GM18502 (cell line): ENCODE data around the gene DIP2C.
"Not testable (repeated sequence)": the region's sequence is repeated elsewhere in the genome, so short reads cannot be mapped to it uniquely, and the experiment has no call there.

Experiments used
- ATAC-seq: cut with Tn5 transposase; IDR thresholded peaks from one replicate; pipeline ENCODE4 v1.9.1; 2021; ENCODE audit warnings: mild to moderate bottlenecking; ENCODE audit not compliant: unreplicated experiment, poor library complexity

The DIP2C gene

DNA sequence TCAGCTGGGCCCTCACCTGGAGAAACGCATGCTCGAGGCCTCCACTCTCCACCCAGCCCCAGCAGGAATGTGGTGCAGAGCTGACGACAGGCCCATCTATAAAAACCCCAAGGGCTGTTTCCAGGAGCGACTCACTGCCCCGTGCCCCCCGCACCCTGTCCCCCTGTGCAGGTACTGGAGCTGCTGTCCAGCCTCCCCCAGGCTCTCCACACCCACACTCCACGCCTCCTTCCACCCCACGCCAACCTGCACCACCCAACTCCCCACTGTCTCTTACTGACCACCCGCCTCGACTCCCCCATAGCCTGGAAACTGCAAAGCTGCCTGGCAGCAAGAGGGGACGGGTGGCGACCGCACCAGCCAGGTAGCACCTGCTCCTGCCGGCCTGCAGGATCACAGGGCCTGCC is 43.3 kb downstream of the DIP2C start:
- no peak for ATAC-seq

DNA sequence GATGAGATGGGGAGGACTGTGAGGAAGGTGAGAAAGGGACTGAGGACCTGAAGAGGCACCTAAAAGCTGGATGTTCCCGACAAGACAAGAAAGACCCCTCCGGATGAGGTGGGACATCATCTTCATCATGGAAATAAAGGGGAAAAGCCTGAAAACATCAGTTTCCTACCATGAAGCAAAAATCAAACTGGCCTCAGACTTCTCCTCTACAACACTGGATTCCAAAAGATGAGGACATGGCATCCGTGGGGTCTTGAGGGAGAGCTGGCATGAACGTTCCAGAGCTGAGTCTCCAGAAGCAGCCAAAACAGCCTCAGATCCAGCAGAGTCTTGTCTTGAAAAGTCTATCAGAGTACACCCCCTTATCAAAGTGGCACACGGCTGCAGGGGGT is 44.5 kb downstream of the DIP2C start:
- no peak for ATAC-seq

DNA sequence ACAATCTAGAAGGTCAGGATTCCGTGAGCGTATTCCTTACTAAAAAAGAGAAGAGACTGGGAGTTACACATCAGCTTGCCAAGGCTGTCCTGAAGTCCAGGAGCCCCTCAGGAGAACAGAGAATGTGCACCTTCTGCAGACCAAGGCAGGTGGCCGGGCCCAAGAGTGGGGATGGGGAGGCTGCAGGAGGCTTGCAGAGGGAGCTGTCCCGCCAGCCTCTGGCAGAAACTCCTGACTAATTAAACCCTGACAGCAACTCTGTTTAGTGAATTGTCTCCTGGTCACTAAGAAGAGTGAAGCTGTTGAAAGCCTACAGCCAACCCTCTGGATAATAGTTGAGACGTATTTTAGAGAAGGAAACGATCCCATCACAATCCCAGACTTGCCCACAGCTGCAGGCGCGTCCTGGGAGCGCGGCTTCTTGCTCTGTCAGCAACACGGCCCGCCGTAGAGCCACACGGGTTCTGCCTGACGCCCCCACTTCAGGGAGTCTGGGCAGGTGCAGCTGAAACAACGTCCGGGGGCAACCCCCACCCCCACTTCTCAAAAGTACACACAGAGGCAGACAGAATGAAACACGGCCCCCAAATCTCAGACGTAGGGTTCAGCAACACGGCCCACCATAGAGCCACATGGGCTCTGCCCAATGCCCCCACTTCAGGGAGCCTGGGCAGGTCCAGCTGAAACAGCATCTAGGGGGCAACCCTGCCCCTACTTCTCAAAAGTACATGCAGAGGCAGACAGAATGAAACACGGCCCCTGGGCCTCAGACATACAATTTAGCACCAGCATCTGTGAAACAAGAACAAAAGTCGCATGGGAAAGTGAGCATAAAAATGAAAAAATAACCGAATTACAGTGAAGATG is 45.2 kb downstream of the DIP2C start:
- ATAC-seq: no peak

DNA sequence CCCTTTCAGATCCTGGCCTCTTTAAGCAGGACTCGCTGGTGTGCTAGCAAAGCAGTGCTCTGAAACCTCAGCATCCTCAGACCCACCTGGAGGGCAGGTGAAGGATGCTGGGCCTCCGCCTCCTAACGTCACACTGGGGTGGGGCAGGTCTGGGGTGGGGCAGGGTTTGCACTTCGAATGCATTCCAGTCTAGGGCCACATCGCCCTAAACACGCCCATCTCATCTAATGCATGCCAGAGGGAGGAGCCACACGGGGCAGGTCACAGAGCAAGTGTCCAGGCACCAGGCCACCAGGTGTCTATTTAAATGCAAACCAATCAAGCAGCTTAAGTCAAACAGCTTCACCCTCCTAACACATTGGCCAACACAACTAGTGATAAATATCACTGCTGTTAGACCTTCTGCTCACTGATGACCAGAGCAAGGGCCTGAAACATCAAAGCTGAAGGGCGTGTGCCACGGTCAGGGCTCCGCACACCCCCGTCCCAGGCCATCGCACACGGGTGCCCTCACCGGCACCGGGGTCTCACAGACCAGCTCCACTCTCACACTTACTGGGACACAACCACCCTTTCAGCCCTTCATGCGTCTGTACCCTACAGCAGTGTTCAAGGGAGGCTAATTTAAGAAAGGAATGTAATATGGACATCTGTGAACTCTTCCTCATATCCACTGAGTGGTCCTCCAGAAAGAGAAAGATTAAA is 47.1 kb downstream of the DIP2C start:
- no peak for ATAC-seq

DNA sequence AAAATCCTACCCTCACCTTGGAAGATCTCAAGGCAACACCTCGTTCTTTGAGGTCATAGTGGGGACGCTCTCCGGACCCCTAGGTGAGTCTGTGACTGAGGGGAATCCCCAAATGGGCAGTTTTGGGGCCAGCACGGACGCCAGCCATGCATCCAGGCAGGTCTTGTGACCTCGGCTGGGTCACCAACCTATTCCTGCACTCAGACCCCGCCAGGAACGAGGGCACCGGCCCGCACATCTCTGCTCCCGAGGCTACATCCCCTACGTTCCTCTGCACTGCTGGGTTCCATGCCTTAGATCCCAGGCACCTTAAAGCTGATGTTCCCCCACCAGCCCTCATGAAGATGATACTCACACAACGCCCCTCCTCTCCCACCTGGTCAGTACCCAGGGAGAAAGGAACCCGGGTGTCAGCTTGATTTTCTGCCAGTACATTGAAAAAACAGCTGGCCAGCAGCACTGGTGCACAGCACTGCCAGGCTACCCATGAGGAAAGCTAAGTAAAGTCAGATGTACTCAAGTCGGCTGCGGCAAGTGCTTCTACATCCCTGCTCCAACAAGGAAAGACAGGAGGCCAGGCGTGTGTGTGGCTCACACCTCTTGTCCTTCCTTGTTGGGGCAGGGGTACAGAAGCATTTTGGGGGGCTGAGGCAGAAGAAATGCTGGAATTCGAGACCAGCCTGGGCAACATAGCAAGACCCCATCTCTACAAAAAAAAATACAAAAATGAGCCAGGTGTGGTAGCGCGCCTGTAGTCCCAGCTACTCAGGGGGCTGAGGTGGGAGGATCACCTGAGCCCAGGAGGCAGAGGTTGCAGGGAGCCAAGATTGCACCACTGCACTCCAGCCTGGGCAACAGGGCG is 48.1 kb downstream of the DIP2C start:
- ATAC-seq: no peak

DNA sequence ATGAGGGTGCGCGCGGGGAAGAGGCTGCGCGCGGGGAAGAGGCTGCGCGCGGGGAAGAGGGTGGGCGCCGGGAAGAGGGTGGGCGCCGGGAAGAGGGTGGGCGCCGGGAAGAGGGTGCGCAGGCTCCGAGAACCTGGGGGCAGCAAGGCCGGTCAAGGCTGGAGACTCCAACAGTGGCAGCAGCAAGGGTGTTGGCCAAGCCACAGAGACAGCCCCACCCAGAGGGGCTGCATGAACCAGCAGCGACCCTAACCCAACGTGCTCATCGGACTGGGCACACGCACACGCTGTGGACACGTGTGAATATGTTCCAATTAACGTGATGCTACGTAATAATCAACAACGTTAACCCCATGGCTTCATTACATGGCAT is 48.8 kb downstream of the DIP2C start:
- no peak for ATAC-seq

DNA sequence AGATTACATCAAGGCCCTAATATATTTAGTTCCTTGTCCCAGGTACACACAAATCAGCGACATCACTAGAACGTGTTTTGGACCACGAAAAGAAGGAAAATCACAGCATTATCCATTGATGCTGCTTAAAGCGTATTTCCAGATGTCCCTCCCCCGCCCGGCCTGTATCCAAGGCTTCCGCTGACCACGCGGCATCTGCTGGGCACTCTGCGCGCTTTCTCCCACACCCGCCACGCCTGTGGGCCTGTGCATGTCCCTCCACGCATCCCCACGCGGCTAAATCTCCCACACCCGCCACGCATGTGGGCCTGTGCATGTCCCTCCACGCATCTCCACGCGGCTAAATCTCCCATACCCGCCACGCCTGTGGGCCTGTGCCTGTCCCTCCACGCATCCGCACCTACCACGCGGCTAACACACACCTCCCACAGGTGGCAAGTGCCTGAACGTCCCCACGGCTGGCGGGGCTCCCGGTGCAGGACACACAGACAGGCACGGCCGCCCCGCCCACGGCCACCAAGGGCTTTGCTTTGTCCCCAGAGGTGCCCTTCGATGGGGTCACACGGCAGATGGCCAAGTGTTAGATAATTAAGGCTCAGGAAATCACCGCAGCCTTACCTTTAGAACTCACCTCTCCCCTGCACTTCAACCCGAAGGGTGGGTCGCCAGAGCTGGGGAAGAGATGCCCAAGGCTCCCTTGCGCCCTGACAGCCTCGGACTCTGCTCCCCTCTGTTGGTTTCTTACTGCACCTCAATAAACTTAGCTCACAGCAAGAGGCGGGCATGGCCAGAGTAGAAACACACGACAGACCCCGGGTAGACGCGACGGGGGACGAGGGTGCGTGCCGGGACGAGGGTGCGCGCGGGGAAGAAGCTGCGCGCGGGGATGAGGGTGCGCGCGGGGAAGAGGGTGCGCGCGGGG is 49.5 kb downstream of the DIP2C start:
- ATAC-seq: no peak

DNA sequence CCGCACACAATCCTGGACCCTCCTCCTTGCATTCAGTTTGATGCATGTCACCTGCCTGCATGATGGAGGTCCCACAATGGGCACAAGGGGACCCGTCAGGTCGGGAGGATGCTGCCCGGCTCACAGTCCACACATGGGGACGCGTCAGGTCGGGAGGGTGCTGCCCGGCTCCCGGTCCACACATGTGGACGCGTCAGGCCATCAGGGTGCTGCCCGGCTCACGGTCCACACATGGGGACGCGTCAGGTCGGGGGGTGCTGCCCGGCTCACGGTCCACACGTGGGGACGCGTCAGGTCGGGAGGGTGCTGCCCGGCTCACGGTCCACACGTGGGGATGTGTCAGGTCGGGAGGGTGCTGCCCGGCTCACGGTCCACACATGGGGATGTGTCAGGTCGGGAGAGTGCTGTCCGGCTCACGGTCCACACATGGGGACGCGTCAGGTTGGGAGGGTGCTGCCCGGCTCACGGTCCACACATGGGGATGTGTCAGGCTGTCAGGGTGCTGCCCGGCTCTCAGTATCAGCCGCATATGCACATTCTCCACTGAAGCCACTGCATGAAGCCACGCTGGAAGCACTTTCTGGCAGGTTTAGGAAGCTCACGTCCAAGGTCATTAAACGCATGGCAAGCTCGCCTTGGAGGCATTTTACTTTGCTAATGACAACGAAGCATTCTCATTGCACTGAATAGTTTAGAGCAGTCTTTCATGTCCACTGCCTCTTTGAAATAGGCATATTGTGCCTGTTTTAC is 50.3 kb downstream of the DIP2C start:
- no peak for ATAC-seq

DNA sequence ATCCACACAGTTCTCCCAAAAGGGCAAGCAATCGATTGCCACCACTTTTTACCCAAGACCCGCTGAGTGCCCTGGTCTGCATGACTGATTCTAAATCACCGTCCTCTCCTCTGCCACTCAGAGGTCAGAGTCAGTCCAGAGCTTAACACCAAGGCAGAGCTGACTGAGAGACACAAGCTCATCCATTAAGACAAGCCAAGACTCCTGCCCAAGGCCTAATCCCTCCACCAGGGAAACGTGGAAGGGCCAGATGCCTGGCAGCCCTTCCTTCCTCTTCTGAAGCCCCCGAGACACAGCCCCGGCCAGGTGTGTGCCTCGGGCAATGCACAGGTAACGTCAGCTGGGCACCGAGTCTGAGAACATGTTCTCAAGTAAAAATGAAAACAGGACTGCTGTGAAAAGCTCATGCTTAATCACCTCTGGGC is 51.7 kb downstream of the DIP2C start:
- no peak for ATAC-seq

DNA sequence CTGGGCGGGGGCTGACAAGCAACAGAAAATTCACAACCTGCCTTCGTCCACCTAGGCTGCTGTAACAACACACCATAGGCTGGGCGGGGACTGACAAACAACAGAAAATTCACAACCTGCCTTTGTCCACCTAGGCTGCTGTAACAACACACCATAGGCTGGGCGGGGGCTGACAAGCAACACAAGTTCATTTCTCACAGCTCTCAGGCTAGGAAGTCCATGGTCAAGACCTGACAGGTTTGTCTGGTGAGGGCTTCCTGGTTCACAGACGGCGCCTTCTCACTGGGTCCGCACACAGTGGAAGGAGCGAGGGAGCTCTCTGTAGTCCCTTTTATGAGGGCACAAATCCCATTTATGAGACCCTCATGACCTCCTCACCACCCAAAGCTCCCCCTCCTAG is 52.2 kb downstream of the DIP2C start:
- ATAC-seq: no peak

DNA sequence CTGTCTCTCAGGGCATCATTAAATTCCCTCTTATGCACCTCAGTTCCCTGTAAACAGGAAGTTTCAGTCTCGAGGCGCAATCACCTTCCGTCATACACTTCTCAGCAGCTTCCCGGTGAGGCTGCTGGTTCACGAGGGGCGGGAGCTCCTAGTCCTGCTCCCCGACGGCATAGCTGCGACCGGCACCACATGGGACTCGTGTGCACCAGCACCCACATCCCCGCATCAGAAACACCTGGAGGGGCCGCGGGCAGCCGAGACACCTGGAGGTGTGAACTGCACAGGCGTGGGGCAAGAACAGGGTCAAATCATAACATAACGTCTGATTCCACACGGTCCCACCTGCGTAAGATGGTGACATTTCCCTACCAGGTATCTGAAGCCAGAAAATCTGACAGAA is 52.7 kb downstream of the DIP2C start:
- ATAC-seq: no peak

DNA sequence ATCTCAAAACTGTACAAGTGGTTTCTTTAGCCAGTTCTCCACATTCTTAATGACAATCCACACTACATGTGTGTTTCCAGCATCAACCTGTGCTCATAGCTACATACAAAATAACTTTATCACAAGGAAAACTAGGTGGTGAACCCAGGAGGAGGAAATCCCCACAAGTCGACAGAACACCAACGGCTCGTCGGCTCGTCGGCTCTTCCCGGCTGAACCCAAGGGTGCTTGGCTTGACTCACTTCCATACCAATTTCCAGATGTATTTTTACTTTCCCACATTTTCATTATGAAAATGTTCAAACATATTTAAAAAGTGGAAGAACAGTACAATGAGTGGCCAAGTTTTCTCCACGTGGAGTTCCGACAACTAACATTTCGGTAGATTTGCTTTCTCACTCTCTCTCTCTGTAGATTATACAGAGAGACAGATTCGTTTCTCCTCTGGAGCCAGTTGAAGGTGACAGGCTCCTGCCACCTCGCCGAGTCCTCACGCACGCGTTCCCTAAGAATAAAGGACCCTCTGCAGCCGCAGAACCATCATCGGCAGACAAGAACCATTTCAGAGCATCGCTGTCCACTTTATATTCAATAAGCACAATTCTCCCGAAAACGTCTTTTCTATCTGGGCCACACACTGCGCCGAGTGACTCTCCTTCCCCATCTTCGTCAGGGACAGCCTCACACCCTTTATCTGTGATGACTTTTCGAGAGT is 53.3 kb downstream of the DIP2C start:
- no peak for ATAC-seq

DNA sequence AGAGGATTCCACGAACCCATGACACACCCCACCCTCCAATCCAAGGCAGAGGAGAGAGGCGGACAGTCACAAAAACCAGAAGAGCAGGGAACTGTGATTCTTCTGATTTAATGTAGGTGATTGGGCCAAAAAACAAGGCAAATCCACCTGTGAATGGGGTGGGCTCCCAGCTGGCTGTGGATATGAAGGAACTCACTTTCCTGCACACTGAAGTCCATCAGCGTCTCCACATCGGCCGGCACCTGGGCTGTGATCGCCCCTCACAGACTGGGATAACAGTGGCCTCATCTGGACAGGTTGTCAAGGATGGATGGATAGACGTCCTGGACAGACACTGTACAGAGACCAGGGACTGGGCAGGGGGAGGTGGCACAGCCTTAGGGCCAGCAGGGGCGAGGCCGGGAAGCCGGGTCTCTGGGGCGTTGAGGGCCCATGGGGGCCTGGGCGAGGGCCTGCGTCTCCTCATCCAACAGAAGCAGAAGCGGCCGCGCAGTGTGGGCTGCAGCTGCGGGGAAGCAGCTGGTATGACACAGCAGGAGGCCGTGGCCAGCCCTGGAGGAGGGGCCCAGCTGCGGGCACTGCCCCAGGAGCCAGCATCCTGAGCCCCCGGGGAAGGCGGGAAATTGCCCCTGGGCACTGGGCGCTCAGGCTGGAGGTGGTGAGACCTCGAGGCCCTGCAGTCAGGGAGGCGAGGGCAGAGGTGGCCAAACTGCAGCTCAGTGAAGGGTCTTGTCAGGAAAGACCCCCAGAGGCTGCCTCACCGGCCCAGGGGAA is 54.2 kb downstream of the DIP2C start:
- no peak for ATAC-seq

DNA sequence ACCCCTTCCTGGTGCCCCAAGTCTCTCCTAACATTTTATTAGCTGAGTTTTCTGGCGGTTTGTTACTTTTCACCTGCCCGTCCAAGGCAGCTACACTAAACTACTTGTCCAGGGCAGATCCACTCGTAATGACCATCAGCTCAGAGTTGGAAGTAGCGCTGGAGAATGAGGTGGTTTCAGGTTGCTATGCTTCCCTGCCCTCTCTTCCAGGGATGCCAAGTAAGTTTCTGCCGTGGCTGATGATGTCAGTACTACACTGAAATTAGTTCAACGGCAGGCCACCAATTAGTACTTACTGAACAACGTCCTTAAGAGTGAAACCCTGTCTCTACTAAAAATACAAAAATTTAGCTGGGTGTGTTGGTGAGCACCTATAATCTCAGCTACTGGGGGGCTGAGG is 55.2 kb downstream of the DIP2C start:
- ATAC-seq: no peak

DNA sequence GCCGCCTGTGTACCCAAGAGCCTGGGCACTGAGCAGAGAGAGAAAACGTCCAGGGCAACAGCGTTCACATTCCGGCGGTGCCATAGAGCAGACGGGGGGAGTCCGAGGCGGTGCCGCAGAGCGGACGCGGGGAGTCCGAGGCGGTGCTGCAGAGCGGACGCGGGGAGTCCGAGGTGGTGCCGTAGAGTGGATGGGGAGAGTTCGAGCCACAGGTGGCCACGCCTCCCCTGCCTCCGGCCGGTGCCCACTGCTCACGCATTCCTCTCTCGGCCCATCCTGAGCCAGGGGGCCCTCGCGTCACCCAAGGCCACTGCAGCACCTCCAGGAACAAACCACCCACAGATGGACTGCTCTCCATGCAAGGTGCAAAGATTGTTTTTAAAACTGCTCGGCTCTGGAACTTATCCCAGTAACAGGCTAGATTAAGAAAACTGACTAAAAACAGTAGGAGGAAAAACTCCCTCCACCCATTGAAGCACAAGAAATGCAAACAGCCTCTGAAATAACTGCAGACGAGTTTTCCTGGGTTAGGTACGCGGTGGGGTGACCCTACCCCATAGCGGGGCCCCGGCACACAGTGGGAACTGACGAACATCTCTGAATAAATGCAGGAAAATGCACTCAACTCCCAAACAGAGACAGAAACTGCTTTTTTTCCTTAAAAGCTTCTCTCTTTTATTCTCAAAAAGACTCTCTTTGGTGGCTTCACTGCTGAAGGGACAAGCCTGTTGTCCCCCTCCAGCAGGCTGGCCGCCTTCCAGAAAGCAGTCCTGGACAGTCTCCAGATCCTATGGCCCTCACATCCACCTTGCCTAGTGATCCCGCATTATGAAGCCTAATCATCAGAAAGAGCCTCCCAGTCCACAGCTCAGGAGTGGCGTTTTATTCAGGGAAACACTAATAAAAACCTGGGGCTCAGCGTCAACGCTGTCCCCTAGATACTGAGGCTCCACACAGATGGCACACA is 55.9 kb downstream of the DIP2C start:
- no peak for ATAC-seq

DNA sequence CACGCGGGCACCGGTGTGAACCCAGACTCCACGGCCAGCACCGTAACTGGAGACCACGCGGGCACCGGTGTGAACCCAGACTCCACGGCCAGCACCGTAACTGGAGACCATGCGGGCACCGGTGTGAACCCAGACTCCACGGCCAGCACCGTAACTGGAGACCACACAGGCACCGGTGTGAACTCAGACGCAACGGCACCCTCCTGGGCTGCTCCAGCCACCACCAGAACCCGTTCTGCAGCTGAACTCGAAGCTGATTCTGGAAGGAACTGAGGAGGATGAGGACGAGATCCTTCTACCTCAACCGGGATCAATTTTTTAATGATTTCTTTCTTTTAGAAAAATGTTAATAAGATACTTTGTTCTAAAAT is 56.7 kb downstream of the DIP2C start:
- ATAC-seq: not testable (repeated sequence)
